Spleen (tissue), 11 donors: ENCODE results near the gene CPLX1. TPM values are rescaled to one million over a fixed set of nuclear protein-coding genes. Genes with fewer than 3 reads are reported as not detected.

Experiments
- DNase-seq: peaks from one replicate; pipeline ENCODE4 v3.0.0-alpha.2; 2020
- H3K27ac ChIP-seq, 8 donors: fragments of 200-600 bp; sonication (generic) in 7 of 8; 1 replicate in 4 of 8; 2 replicates in 4 of 8; pipeline versions ENCODE4 v1.5.0 to v1.8.0; 2016 to 2021; ENCODE audit warnings: inconsistent platforms in 4 of 8, mild to moderate bottlenecking in 4 of 8, moderate library complexity in 1 of 8
- H3K27me3 ChIP-seq, 7 donors: fragments of 200-600 bp; sonication (generic) in 6 of 7; replicated peaks in 1 of 7; 1 replicate in 4 of 7; 2 replicates in 3 of 7; pipeline versions ENCODE4 v1.5.0 to v1.8.0; 2016 to 2021; ENCODE audit warnings: inconsistent platforms in 3 of 7, mild to moderate bottlenecking in 1 of 7
- H3K36me3 ChIP-seq, 6 donors: fragments of 200-600 bp; sonication (generic) in 5 of 6; 1 replicate in 4 of 6; 2 replicates in 2 of 6; pipeline versions ENCODE4 v1.5.0 to v1.8.0; 2016 to 2021; ENCODE audit warnings: inconsistent platforms in 2 of 6
- H3K4me1 ChIP-seq, 6 donors: fragments of 200-600 bp; sonication (generic) in 5 of 6; 1 replicate in 3 of 6; 2 replicates in 3 of 6; pipeline versions ENCODE4 v1.5.0 to v1.8.0; 2016 to 2021; ENCODE audit warnings: inconsistent platforms in 3 of 6
- H3K4me3 ChIP-seq, 8 donors: fragments of 200-600 bp; sonication (generic) in 7 of 8; 1 replicate in 4 of 8; 2 replicates in 4 of 8; pipeline versions ENCODE4 v1.5.0 to v1.8.0; 2016 to 2021; ENCODE audit warnings: inconsistent platforms in 4 of 8, mild to moderate bottlenecking in 4 of 8, moderate library complexity in 2 of 8
- H3K9me3 ChIP-seq, 8 donors: fragments of 200-600 bp; sonication (generic) in 7 of 8; 1 replicate in 4 of 8; 2 replicates in 4 of 8; pipeline versions ENCODE4 v1.5.0 to v1.8.0; 2016 to 2021; ENCODE audit warnings: inconsistent platforms in 4 of 8
- POLR2A ChIP-seq, 3 donors: fragments of 450-650 bp; IDR thresholded peaks; one replicate each; pipeline ENCODE4 v1.5.1; 2017; ENCODE audit warnings: antibody characterized with exemption in 3 of 3, mild to moderate bottlenecking in 1 of 3
- POLR2AphosphoS5 ChIP-seq, 3 donors: sonication (generic); formaldehyde crosslinking; IDR thresholded peaks; one replicate each; pipeline ENCODE4 v1.5.1; 2017; ENCODE audit warnings: antibody characterized with exemption in 3 of 3
- WGBS, 5 donors: extraction: QIAGEN DNeasy Blood & Tissue Kit in 3 of 5; methylation state at CpG; one replicate each; pipeline versions ENCODE4 v1.1.5 to v1.1.7; 2013 to 2018; 5-methylcytosine and 5-hydroxymethylcytosine counted together
- intact Hi-C: fragments of 100-400 bp; cut with DNase I; formaldehyde crosslinking; loops from one replicate; pipeline ENCODE4 v1.15.0; 2023; ENCODE audit warnings: low total_unique reads
- polyA plus RNA-seq, 3 donors: library from polyadenylated mRNA; stranded (reverse); fragments of 200-250 nt; gene quantifications; one replicate each; pipeline ENCODE4 v1.2.1, GENCODE V29; 2013
- total RNA-seq, 7 donors: library from RNA; depleted of rRNA in 3 of 7; stranded (reverse); fragments of >200 nt in 3 of 7; fragmentation: NEBNext Ultra II Directional in 4 of 7; extraction: Animal tissue kit (Norgen Biotek cat#: 25700) in 4 of 7; gene quantifications; one replicate each; pipeline versions ENCODE4 v1.1.0 to v1.2.1, GENCODE V29; 2016 to 2021
- TF ChIP-seq, protein P1 (sequence below), 11 experiments: fragments of 200-600 bp in 7 of 11; fragments of 450-650 bp in 4 of 11; sonication (generic) in 4 of 11; IDR thresholded peaks in 8 of 11; conservative IDR thresholded peaks in 3 of 11; 1 replicate in 7 of 11; 2 replicates in 4 of 11; pipeline versions ENCODE4 v1.4.0 to v1.8.0; 2016 to 2021; ENCODE audit warnings: antibody characterized with exemption in 11 of 11, inconsistent platforms in 4 of 11, mild to moderate bottlenecking in 1 of 11
- donor health status: healthy with polysubstance abuse.
- donor health status: DM: no; HTN: no; CAD: no; lungs with moderate emphysema.
- donor health status: DM: no; HTN: no; CAD: no.
- donor health status: Bipolar disorder and iron deficiency.
- donor health status: healthy.
- donor health status: DM: no; HTN: no; CAD: no.
- donor health status: DM: yes; HTN: yes; CAD: no.

The CPLX1 gene
- total and polyA plus RNA-seq, 10 donors, result 1.3 to 20.7 (median 11.5) TPM

GRCh38 chr4:744212-744841, 81.6 kb downstream of the CPLX1 start:
- Histone ChIP-seq H3K27me3 (no peaks in the 10 kb centered on the region), H3K27ac (no peak overlapping the region), H3K4me1 (peaks cover 0 to 10% (median 3%) of the 10 kb centered on the region in 6 donors), H3K4me3 (no peak overlapping the region), H3K9me3 (no peaks in the 10 kb centered on the region), H3K36me3 (peaks cover 0 to 67% (median 34%) of the 10 kb centered on the region in 6 donors)
- intact Hi-C loops, result no loop called here
- no peak for DNase-seq
- WGBS, 5 donors, result 87 to 93% (median 92%) methylated on average over 34 to 39 of the region's 44 CpGs
- TF ChIP-seq, protein P1, sequence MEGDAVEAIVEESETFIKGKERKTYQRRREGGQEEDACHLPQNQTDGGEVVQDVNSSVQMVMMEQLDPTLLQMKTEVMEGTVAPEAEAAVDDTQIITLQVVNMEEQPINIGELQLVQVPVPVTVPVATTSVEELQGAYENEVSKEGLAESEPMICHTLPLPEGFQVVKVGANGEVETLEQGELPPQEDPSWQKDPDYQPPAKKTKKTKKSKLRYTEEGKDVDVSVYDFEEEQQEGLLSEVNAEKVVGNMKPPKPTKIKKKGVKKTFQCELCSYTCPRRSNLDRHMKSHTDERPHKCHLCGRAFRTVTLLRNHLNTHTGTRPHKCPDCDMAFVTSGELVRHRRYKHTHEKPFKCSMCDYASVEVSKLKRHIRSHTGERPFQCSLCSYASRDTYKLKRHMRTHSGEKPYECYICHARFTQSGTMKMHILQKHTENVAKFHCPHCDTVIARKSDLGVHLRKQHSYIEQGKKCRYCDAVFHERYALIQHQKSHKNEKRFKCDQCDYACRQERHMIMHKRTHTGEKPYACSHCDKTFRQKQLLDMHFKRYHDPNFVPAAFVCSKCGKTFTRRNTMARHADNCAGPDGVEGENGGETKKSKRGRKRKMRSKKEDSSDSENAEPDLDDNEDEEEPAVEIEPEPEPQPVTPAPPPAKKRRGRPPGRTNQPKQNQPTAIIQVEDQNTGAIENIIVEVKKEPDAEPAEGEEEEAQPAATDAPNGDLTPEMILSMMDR (IDR thresholded peaks at IDR 0.05 in 8 of 11, conservative IDR thresholded peaks at IDR 0.05 in 3 of 11), result no peak
- TF ChIP-seq POLR2AphosphoS5 (IDR thresholded peaks at IDR 0.05), result peak in 1 of 3 donors; percentile 51

- no peak for TF ChIP-seq POLR2AphosphoS5 (IDR thresholded peaks at IDR 0.05)
- TF ChIP-seq, protein P1 (IDR thresholded peaks at IDR 0.05 in 8 of 11, conservative IDR thresholded peaks at IDR 0.05 in 3 of 11), result no peak
- no peak for TF ChIP-seq POLR2A (IDR thresholded peaks at IDR 0.05)
- H3K36me3 ChIP-seq, result peaks cover 0 to 67% (median 36%) of the 10 kb centered on the region in 6 donors
- no peak for DNase-seq
Observed at GRCh38 chr4:743463-744211, 82.3 kb downstream of the CPLX1 start.

DNA sequence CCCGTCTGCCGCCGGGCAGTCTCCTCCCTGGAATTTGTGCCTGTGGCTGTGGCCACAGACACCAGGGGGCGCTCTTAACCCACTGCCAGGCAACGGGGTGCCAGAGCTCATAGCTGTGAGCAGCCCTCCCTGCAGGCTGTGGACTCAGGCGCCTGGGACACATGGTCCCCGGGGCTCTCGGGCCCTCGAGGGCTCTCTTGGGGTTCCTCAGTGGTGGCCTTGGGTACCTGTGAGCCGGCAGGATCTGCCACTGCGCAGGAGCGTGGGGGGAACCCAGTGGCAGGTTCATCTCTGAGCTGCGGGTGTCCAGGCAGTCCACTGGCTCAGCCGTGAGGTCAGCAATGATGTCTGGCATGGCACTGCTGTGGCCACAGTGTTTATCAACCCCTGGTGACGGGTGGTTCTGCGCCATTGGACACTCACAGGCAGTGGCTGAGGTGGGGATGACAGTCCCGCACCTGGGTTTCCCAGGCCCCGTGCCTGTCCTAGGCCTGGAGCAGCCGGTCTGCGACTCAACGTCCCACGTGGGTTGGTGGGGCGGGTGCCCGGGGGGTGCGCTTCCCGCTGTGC, 83.1 kb downstream of the CPLX1 start:
- no peaks in the 10 kb centered on the region for H3K9me3 ChIP-seq

More at GRCh38 chr4:743463-744211, 82.3 kb downstream of the CPLX1 start:
- Histone ChIP-seq H3K27ac (no peak overlapping the region), H3K4me3 (no peak overlapping the region), H3K9me3 (no peaks in the 10 kb centered on the region), H3K4me1 (peaks cover 0 to 10% (median 3%) of the 10 kb centered on the region in 6 donors), H3K27me3 (no peaks in the 10 kb centered on the region)
- intact Hi-C loops, result no loop called here
- 64 to 83% (median 73%) methylated on average over 22 of the region's 22 CpGs for WGBS, 5 donors

More for the DNA sequence above, 83.1 kb downstream of the CPLX1 start:
- TF ChIP-seq POLR2A (IDR thresholded peaks at IDR 0.05), result no peak
- TF ChIP-seq, protein P1 (IDR thresholded peaks at IDR 0.05 in 8 of 11, conservative IDR thresholded peaks at IDR 0.05 in 3 of 11), result peak; percentile 66 to 95 (median 89)
- TF ChIP-seq POLR2AphosphoS5 (IDR thresholded peaks at IDR 0.05), result peak; percentile 49 to 66 (median 56)
- H3K4me1 ChIP-seq, result peaks cover 0 to 10% (median 3%) of the 10 kb centered on the region in 6 donors
- H3K27me3 ChIP-seq, result no peaks in the 10 kb centered on the region
- H3K36me3 ChIP-seq, result peaks cover 0 to 67% (median 35%) of the 10 kb centered on the region in 6 donors
- WGBS, 5 donors, result 71 to 91% (median 74%) methylated on average over 13 to 26 of the region's 26 CpGs
- intact Hi-C loops, result no loop called here
- H3K4me3 ChIP-seq, result no peak overlapping the region
- DNase-seq, result peak; percentile 93
- no peak overlapping the region for H3K27ac ChIP-seq
